Panc1 (cell line): ENCODE measurements around the gene KXD1. TPM values are rescaled to one million over a fixed set of nuclear protein-coding genes. Genes with fewer than 3 reads are reported as not detected.

Experiments
- ATAC-seq: fragments of 200-7000 bp; cut with Tn5 transposase; 2 replicates; pipeline ENCODE4 v1.9.1; 2020; ENCODE audit warnings: mild to moderate bottlenecking, moderate library complexity
- BruUV-seq: library from RNA; stranded (reverse); fragments of 400-500 nt; replicated peaks from 2 replicates; lab custom pipeline; 2021; lab: Mats Ljungman, UMichigan
- CTCF ChIA-PET: fragments of 300-600 bp; sonication (Branson Sonifier 250); formaldehyde crosslinking; loops from one replicate; lab custom pipeline; 2022; ENCODE audit warnings: antibody characterized with exemption; lab: Charles Lee
- POLR2A ChIA-PET: fragments of 300-600 bp; sonication (Branson Sonifier 250); formaldehyde crosslinking; loops from one replicate; lab custom pipeline; 2022; ENCODE audit warnings: antibody characterized with exemption; lab: Charles Lee
- DNase-seq: peaks from one replicate; pipeline ENCODE4 v3.0.0-alpha.2; 2010; ENCODE audit warnings: low read depth, low spot score
- H3K27ac ChIP-seq: 2 replicates; pipeline ENCODE4 v1.5.1; 2011; ENCODE audit warnings: mild to moderate bottlenecking, low read length, inconsistent platforms
- H3K27me3 ChIP-seq: fragments of 200-500 bp; sonication (Bioruptor generic); 2 replicates; pipeline ENCODE4 v1.6.0; 2014; ENCODE audit warnings: low read length, inconsistent platforms; ENCODE audit not compliant: control insufficient read depth, insufficient read depth
- H3K36me3 ChIP-seq: fragments of 200-500 bp; sonication (Bioruptor generic); 2 replicates; pipeline ENCODE4 v1.5.1; 2014; ENCODE audit warnings: inconsistent platforms, mild to moderate bottlenecking, low read length, moderate library complexity; ENCODE audit not compliant: control insufficient read depth, insufficient read depth
- H3K4me1 ChIP-seq: 2 replicates; pipeline ENCODE4 v1.5.1; 2011; ENCODE audit warnings: inconsistent platforms, mild to moderate bottlenecking, low read length, moderate library complexity; ENCODE audit not compliant: control insufficient read depth, insufficient read depth
- H3K4me3 ChIP-seq, 2 experiments: 2 replicates each; pipeline ENCODE4 v1.5.1; 2011 to 2012; ENCODE audit warnings: low read depth in 2 of 2, low read length in 2 of 2, mild to moderate bottlenecking in 2 of 2, inconsistent platforms in 1 of 2, moderate library complexity in 1 of 2
- H3K9me3 ChIP-seq: fragments of 200-500 bp; sonication (Bioruptor generic); 2 replicates; pipeline ENCODE4 v1.5.1; 2014; ENCODE audit warnings: low read depth, mild to moderate bottlenecking, inconsistent platforms, low read length, moderate library complexity; ENCODE audit not compliant: control insufficient read depth, insufficient read depth
- CTCF ChIP-seq: fragments of 450-650 bp; IDR thresholded peaks from 2 replicates; pipeline ENCODE4 v1.5.1; 2017; ENCODE audit warnings: mild to moderate bottlenecking
- POLR2AphosphoS5 ChIP-seq: IDR thresholded peaks from 2 replicates; pipeline ENCODE4 v1.6.1; 2012; ENCODE audit warnings: mild to moderate bottlenecking, low read depth, low read length, moderate library complexity
- REST ChIP-seq, 2 experiments: IDR thresholded peaks; 2 replicates each; pipeline ENCODE4 v1.6.1; 2011 to 2012; ENCODE audit warnings: low read depth in 2 of 2, control low read depth in 1 of 2, low read length in 1 of 2, mild to moderate bottlenecking in 1 of 2, moderate library complexity in 1 of 2; ENCODE audit not compliant: insufficient read depth in 1 of 2
- SIN3A ChIP-seq: IDR thresholded peaks from 2 replicates; pipeline ENCODE4 v1.6.1; 2012; ENCODE audit warnings: low read depth, mild to moderate bottlenecking, low read length, moderate library complexity, borderline replicate concordance; ENCODE audit not compliant: insufficient read depth
- TCF7L2 ChIP-seq: IDR thresholded peaks from 2 replicates; pipeline ENCODE4 v1.6.1; 2011; ENCODE audit warnings: mild to moderate bottlenecking, low read depth, low read length, inconsistent platforms
- in situ Hi-C: cut with HindIII; loops from 2 replicates; pipeline ENCODE4 v1.10.0; 2016; ENCODE audit warnings: low sequenced_read_pairs, low pct_unique_long_range_greater_than_20kb
- intact Hi-C: fragments of 100-400 bp; cut with micrococcal nuclease; formaldehyde crosslinking; loops from one replicate; pipeline ENCODE4 v1.10.0; 2022; ENCODE audit not compliant: unreplicated experiment
- total RNA-seq: library from RNA; stranded (reverse); gene quantifications from one replicate; pipeline ENCODE4 v1.2.1, GENCODE V29; 2021; ENCODE audit not compliant: unreplicated experiment

Gene KXD1
- total RNA-seq, 1 experiment from 2014 or later = 106 TPM

- POLR2A ChIA-PET = no interaction called here
- DNase-seq = no peak
- Histone ChIP-seq H3K4me3 (peak overlapping the region; percentile 52 to 54), H3K9me3 (no peaks in the 10 kb centered on the region), H3K36me3 (peaks cover 2% of the 10 kb centered on the region), H3K4me1 (peaks cover 11% of the 10 kb centered on the region; the same call in 1 of the 2 replicates), H3K27ac (peak overlapping the region; percentile 72), H3K27me3 (no peaks in the 10 kb centered on the region)
- TF ChIP-seq SIN3A = no peak
- TF ChIP-seq CTCF = no peak
- TF ChIP-seq TCF7L2 = no peak
- TF ChIP-seq REST (IDR thresholded peaks at IDR 0.05; ENCODE audit: insufficient read depth in 1 of 2, low read depth in 2 of 2, low read length in 1 of 2) = no peak
- no peak for TF ChIP-seq POLR2AphosphoS5
- intact Hi-C loops = no loop called here
- CTCF ChIA-PET = no interaction called here
- BruUV-seq = TSS peak; percentile 84
- no peak for ATAC-seq
- in situ Hi-C loops = no loop called here
Measured at GRCh38 chr19:18541992-18542940, 15.4 kb upstream of the KXD1 start.

- Histone ChIP-seq H3K4me1 (peaks cover 11% of the 10 kb centered on the region; the same call in 1 of the 2 replicates), H3K27me3 (no peaks in the 10 kb centered on the region), H3K9me3 (no peaks in the 10 kb centered on the region), H3K27ac (peak within 1 kb of the TSS; percentile 77), H3K36me3 (peaks cover 2% of the 10 kb centered on the region), H3K4me3 (peak within 1 kb of the TSS; percentile 52 to 55)
- ChIA-PET POLR2A (no interaction called here), CTCF (no interaction called here)
- BruUV-seq = no TSS peak
- intact Hi-C loops (no loop called here), in situ Hi-C loops (no loop called here)
- no peak for DNase-seq
- ATAC-seq = peak; percentile 99
- TF ChIP-seq TCF7L2 (no peak), REST (IDR thresholded peaks at IDR 0.05; ENCODE audit: insufficient read depth in 1 of 2, low read depth in 2 of 2, low read length in 1 of 2) (no peak), POLR2AphosphoS5 (no peak), CTCF (no peak), SIN3A (no peak)
Measured at GRCh38 chr19:18542941-18543813, 14.5 kb upstream of the KXD1 start, which contains the start of gene FKBP8. TSS of gene FKBP8 (minus strand) at chr19:18543573. CDS start at chr19:18541970, 1,603 bp downstream.
